HG03520 (cell line): ENCODE measurements around the gene SRGAP1.
A peak's percentile ranks its signal among the peaks of the same experiment; 100 is the strongest.

ENCODE experiments used
- ATAC-seq: cut with Tn5 transposase; IDR thresholded peaks from one replicate; pipeline ENCODE4 v1.9.1; 2021; ENCODE audit warnings: mild to moderate bottlenecking, moderate library complexity; ENCODE audit not compliant: unreplicated experiment

The SRGAP1 gene

GRCh38 chr12:63929426-63929825 is 84.9 kb downstream of the SRGAP1 start:
- no peak for ATAC-seq

DNA sequence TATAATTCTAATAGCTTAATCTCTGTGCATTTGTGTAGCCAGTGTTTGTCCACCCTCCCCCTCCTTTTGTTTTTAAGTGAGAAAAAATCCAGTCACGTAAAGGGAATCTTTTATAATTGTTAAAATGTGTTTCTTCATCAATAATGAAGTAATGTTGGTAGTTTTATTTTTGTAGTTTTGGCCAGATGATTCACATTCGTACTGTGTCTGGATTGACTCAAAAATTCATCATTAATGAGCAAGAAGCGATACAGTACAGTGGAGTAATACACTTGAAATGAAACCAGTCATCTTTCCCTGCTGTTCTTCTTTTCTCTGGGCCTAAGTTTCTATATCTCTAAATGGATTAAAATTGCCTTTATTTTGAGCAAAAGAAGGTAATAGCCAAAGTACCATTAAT is 86.5 kb downstream of the SRGAP1 start:
- ATAC-seq, result no peak

DNA sequence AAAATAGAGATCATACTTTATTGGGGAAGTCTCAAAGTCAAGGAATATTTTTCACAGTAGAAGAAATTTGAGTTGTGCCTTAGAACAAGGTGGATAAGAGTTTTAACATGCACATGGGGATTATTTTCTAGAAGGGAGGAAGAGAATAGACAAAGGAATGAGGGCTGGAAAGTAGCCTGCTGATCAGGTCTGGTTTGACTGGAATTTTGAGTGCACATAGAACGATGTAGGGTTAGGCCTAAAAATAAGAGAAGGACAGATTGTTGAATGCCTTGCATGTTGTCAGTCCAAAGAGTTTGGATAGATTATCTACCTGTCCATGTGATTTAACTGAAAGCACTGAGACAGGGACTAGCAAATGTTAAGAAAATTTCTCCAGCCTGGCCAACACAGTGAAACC is 87.2 kb downstream of the SRGAP1 start:
- no peak for ATAC-seq

- ATAC-seq, result no peak
Observed at GRCh38 chr12:63934936-63935335, 90.4 kb downstream of the SRGAP1 start.

DNA sequence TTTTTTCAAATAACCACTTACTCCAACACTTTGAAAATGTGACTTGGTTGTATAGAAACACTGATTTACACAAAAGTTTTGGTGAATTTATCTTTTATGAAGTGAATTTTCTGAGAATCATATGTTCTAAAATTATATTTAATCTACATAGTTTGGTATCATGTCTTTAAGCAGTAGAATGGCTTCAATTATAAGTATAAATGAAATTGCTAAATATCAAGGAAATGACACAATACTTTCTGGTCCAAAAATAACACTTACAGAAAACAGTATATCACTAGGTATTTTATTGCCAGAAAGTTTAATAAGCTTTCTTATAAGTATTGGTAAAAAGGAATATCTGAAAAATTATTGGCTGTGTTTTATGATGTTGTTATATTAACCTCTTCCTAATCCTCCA is 90.9 kb downstream of the SRGAP1 start:
- ATAC-seq, result no peak

DNA sequence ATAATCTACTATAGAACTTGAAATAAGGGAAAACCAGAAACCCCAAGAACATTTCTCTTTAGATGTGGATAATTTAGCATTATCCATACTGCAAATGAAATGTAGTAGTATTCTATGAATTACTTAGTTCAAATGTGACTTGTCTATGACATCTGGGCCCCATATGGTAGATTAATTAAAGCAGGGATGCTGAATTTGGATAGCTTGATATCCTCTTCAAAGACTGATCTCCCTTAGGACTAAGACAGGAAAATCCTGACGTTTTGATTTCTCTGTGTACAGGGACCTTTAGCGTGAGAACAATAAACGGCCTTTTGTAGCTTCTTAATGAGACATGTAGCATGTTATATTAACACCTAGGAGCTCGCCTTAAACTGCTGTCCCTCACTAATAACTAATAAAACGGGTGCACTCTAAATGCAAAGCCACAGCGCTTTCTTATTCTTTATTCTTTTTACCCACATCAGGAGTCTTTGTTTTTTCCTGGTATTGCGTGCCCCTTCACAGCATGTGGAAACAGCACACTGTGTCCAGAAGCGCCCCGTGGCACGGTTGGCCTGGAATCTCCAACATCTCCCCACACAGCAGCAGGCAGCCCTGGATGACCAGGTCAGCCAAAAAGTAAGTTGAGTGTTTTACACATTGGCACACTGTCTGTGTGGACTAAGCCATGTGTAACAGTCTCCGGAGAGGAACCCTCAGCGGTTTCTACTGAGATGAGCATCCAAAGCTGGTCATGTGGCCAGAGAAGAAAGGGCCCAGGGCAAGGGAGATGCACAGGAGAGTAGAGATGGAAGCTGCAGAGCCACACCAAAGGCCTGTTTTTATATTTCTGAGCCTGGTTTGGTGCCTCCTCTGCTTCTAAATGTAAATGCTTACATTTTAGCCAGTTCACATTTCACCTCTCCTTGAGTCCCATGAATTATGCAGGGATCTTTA is 93.1 kb downstream of the SRGAP1 start:
- no peak for ATAC-seq

GRCh38 chr12:63940310-63941005 is 96.0 kb downstream of the SRGAP1 start:
- no peak for ATAC-seq

- no peak for ATAC-seq
Observed at GRCh38 chr12:63941166-63941800, 96.8 kb downstream of the SRGAP1 start.

DNA sequence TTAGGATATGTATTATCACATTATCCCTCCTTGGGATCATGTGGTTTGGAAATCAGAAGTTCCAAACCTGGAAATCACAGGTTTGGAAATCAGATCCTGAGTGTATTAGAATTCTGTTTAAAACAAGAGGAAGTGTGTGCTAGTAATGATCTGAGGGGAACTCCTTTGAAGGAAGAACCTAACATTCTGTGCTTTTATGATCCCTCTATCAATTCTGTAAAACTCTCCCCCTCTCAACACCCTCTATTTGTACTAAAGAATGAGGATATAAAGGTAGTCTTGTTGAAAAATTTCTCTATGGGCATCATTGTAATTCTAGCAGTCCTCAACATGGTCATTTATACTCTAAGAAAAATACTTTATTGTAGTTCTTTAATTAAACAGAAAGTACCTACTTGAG is 97.4 kb downstream of the SRGAP1 start:
- no peak for ATAC-seq

DNA sequence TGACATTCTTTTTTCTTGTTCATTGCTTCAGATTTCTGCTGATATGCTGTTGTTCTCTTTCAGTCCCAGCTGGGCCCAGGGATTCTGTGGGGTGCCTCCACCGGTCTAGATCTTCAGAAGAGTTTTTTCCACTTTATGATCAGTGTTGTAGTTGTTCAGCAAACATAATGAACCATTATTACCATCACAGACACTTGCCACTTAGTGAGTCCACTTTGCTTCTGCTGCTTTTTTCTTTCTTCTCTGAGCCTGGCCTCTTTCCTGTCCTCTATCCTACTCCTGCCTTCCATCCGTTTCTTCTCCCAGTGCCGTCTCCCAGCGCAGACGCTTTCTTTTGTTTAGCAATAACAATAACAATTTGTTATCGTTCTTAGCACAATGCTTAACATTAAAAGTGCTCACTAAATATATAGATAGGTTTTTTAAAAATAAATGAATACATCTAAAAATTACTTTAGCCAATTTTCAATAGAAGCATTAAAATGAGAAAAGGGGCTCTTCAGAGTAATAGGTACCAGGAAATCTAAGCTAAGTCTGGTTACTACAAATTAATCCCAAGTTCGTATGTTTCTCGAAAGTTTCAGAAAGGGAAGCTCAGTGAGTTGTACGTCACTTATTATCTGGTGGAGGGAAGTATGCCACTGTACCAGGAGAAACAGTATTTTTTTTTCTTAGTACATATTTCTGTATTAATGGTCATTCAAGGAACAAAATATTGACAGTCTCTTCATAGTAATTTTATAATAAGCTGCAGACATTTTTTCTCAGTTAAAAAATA is 98.2 kb downstream of the SRGAP1 start:
- ATAC-seq, result no peak

- no peak for ATAC-seq
Observed at GRCh38 chr12:63944034-63944579, 99.6 kb downstream of the SRGAP1 start.

DNA sequence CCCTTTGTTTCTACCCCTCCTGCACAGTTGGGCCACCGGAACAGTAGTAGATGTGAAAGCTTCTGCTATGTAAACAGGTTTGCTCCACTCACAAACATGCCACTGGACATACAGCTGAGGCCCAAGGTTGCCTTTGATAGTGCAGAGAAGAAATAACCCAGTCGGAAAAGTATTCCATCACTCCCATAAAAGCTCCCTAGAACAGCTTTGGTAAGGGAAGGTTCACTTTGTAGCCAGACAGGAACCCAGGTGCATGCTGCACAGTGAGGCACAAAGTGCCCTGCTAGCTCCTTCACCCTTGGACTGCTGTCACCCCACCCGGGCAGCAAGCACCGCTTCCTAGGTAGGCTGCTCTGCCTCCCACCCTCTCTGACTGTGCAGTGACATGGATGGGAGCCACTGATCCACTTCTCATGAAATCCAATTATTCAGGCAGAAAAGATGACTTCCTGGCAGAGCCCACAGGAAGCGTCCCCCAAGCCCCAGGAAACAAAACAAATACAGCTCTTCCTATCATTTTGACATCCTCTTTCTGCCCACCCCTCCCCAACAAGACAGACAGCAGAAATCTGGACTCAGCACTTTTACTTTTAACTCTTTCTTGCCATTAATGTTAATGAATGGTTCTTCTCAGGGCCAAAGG is 100.2 kb downstream of the SRGAP1 start:
- ATAC-seq, result no peak

GRCh38 chr12:63945777-63946176 is 101.3 kb downstream of the SRGAP1 start:
- no peak for ATAC-seq

DNA sequence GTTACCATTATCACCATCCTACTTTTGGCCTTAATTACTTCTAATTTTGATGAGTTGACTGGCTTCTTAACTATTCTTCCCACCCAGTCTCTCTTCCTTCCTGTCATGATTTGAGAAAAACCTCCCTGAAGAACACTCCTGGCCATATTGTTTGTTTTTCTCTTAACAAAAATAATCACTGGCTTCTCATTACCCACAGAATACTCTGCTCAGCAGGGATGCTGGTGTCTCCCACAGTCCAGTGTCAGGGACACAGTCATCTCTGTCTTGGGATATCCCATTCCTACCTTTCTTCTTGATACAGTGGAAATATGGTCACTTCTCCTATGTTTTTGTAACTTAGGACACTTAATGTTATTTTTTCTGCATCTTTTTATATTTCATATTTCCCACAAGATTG is 103.7 kb downstream of the SRGAP1 start:
- no peak for ATAC-seq

- ATAC-seq, result no peak
Observed at GRCh38 chr12:63949902-63950301, 105.4 kb downstream of the SRGAP1 start.

GRCh38 chr12:63952995-63953394 is 108.5 kb downstream of the SRGAP1 start:
- ATAC-seq, result no peak

DNA sequence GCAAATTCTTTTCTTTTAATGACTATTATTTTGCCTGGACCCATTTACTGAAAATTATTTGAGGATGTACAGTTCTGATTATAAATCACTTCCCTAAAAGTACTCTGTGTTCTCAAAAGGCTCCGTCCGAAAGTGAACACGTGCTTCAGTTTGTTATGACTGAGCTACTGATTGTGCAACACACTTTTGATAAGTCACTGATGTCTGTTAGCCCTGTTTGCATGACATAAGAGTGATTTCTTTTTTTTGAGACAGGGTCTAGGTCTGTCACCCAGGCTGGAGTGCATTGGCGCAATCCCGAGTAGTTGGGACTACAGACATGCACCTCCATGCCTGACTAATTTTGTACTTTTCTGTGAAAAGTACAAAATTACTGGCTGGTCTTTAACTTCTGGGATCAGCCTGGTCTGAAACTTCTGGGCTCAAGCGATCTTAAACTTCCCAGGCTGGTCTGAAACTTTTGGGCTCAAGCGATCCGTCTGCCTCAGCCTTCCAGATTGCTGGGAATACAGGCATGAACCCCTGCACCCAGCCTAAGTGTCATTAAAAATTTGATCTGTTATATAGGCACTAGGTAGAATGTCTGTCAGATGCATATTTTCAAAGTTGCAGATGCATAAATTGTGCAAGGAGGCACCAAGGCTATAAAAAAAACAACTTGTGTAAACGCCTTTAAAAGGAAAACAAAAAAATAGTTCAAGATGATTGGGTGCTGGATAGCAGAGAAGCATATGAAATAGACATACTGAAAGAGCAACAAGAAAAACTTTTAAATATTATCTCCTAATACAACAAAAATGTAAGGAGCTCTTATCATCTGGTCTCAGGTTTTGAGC is 111.5 kb downstream of the SRGAP1 start:
- ATAC-seq, result peak; percentile 55

- ATAC-seq, result no peak
Observed at GRCh38 chr12:63957496-63957895, 113.0 kb downstream of the SRGAP1 start.

DNA sequence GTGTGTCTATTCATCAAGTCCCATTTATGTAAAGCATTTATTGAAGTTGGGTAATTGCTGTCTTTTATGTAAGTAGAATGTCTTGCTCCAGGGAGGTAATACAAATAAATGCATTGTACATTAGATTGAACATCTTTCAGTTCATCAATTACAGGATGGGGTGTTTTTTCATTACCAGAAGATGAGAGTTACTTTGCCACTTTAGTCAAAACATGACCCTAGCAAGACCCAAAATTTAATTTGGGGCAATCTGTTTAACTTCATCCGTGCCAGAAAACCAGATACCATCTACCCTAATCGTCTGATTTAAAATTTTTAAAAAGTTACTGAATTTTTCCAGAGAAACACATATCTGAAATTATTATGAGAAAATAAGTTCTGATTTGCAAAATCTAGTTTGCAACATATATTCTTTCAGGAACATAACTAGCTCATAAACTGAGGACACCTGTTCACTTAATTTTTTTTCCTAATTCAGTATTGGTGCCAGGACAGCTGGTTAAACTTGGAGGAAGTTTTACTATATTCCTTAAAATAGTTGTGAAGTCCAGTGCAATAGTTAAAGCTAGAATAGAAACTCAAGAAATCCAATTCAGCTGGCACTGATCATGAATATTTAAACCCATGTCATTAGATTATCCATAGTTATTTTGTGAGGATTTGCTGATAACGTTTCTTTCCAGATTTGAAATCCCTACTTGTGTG is 114.5 kb downstream of the SRGAP1 start:
- no peak for ATAC-seq
